GM21390 (cell line): ENCODE measurements around the gene CCDC34.

Experiments used
- ATAC-seq: cut with Tn5 transposase; IDR thresholded peaks from one replicate; pipeline ENCODE4 v1.9.1; 2021; ENCODE audit not compliant: unreplicated experiment

CCDC34 gene

GRCh38 chr11:27362749-27363575 lies at the start of gene CCDC34:
CCDC34 (minus strand) TSS chr11:27363215; CDS start chr11:27363194, 21 bp downstream.
- peak; percentile 99 for ATAC-seq

GRCh38 chr11:27412192-27412691 lies 49.2 kb upstream of the CCDC34 start:
- no peak for ATAC-seq

- no peak for ATAC-seq
These were observed 48.3 kb upstream of the CCDC34 start for GRCh38 chr11:27411328-27411727.

GRCh38 chr11:27410272-27410671 lies 47.3 kb upstream of the CCDC34 start:
- no peak for ATAC-seq

GRCh38 chr11:27409742-27410141 lies 46.7 kb upstream of the CCDC34 start:
- no peak for ATAC-seq

GRCh38 chr11:27409049-27409448 lies 46.0 kb upstream of the CCDC34 start:
- ATAC-seq, result no peak

- no peak for ATAC-seq
These were observed 45.3 kb upstream of the CCDC34 start for GRCh38 chr11:27408246-27408800.

- no peak for ATAC-seq
These were observed 43.7 kb upstream of the CCDC34 start for GRCh38 chr11:27406498-27407354.

GRCh38 chr11:27405134-27405533 lies 42.1 kb upstream of the CCDC34 start:
- no peak for ATAC-seq

GRCh38 chr11:27404427-27404826 lies 41.4 kb upstream of the CCDC34 start:
- ATAC-seq, result no peak

GRCh38 chr11:27403195-27403594 lies 40.2 kb upstream of the CCDC34 start:
- no peak for ATAC-seq

- ATAC-seq, result no peak
These were observed 39.4 kb upstream of the CCDC34 start for GRCh38 chr11:27402450-27402849.

- ATAC-seq, result no peak
These were observed 38.9 kb upstream of the CCDC34 start for GRCh38 chr11:27401833-27402316.

GRCh38 chr11:27401280-27401832 lies 38.3 kb upstream of the CCDC34 start:
- ATAC-seq, result no peak

- ATAC-seq, result no peak
These were observed 35.4 kb upstream of the CCDC34 start for GRCh38 chr11:27398400-27398770.

- no peak for ATAC-seq
These were observed 34.8 kb upstream of the CCDC34 start for GRCh38 chr11:27397624-27398399.

GRCh38 chr11:27396259-27396839 lies 33.3 kb upstream of the CCDC34 start:
- ATAC-seq, result no peak

- ATAC-seq, result no peak
These were observed 32.7 kb upstream of the CCDC34 start for GRCh38 chr11:27395556-27396258.

- no peak for ATAC-seq
These were observed 31.8 kb upstream of the CCDC34 start for GRCh38 chr11:27394781-27395228.
